Measurements from ENCODE around the gene MEGF11.
A peak's percentile ranks its signal among the peaks of the same experiment; 100 is the strongest.

MEGF11 gene

DNA sequence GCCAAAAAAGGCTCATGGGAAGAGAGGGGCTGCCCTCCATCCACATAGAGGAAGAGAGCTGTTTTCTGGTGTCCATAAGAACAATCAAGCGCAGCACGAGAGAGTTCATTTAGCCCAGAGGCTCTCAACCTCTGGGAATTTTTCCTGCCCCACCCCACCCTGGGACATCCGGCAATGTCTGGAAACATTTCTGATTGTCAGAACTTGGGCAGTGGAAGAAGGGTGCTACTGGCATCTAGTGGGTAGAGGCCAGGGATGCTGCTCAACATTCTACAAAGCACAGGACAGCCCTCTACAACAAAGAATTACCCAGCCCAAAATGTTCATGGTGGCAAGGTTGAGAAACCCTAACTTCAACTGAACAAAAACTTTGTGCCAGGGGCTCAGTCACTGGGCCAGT is 291.4 kb downstream of the MEGF11 start:
- no peak for DNase-seq

- DNase-seq = no peak
Measured at GRCh38 chr15:65960586-65960985, 293.0 kb downstream of the MEGF11 start.

- no peak for DNase-seq
Measured at GRCh38 chr15:65958835-65959234, 294.7 kb downstream of the MEGF11 start.

GRCh38 chr15:65957451-65957850 is 296.1 kb downstream of the MEGF11 start:
- DNase-seq = no peak

DNA sequence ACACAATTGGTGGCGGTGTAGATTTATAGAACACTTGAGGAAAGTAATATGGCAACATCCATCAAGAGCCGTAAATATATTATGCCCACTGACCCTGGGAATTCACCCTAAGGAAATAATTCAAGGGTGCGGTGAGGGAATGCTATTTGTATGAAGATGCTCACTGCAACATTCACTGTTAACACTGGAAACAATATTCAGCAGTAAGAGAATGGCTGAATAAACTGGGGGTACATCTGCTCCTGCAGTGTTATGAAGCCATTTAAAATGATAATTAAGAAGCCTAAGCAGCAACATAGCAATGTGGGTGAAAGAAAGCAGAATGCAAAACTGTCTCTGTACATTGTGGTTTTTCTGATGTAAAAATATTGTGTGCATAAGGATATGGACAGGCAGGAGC is 296.7 kb downstream of the MEGF11 start:
- no peak for DNase-seq

DNA sequence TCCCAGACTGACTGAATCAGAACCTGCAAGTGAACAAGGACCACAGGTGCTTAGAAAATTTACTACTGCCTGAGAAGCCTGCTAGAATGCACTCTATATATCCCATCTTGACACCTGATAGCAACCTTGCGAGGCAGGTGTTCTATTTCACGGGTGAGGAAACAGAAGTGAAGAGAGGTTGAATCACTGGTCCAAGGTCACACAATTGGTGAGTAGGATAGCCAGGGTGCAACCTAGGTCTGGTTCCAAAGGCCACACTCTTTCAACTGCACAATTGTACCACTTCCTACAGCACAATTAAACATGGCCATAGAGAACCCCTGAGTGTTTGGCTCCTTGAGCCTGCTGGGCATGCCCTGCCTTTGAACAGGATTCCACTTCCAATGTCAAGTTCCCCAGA is 297.2 kb downstream of the MEGF11 start:
- DNase-seq = no peak

- DNase-seq = no peak
Measured at GRCh38 chr15:65954289-65954741, 299.2 kb downstream of the MEGF11 start.

DNA sequence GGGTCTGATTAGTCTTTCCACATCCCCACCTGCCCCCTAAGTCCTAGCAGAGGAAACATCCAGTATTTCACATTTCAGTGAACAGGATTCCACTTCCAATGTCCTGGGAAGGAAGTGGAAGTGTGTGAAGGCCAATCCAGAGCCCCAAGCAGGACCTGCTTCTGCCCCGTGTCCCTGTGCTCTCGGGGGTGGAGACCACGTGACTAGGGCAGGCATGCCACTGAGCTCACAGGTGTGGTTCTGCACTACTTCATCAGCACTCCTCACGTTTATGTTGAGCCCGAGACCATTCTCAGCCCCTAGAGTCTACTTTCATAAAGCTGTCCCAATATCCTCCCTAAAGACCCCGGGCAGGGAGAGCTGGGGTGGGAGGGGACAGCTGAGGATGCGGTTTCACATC is 299.9 kb downstream of the MEGF11 start:
- DNase-seq = no peak

- peak in 1 of 2 donors; percentile 9 for DNase-seq
Measured at GRCh38 chr15:65952391-65953053, 301.0 kb downstream of the MEGF11 start.

- no peak for DNase-seq
Measured at GRCh38 chr15:65951007-65951406, 302.5 kb downstream of the MEGF11 start.

GRCh38 chr15:65949491-65949890 is 304.1 kb downstream of the MEGF11 start:
- DNase-seq = no peak

- no peak for DNase-seq
Measured at GRCh38 chr15:65949011-65949410, 304.5 kb downstream of the MEGF11 start.

DNA sequence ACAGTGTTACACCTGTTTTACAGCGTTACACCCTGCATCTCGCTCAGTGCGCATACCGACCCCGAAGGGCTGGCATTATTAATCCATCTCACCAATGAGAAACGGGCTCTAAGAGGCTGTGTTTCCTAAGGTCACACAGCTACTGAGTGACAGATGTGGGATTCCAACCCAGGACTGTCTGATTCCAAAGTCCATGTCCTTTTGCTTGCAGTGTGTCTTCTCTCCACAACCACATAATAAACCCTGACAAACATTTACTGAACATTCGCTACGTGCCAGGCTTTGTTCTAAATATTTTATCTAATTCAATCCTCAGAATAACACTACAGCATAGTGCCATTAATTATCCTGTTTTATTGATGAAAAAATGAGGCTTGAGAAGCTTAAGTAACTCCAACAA is 305.2 kb downstream of the MEGF11 start:
- no peak for DNase-seq

DNA sequence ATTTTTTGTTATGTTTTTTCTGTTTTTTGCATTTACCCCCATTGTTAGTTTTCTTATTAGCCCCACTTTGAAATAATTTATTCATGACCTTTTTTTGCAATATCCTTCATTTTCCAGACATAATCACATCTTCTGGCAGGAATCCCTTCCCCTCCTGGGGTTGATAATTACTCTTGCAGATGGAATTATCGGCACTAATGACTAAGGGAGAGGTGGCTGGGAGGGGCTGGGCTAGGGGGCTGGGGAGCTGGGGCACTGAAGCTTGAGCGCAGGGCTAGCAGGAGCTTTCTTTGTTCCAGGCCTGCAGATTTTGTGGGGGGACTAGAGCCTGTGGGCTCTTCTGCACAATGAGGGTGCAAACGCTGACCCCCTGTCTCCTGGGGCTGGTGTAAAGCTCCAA is 306.5 kb downstream of the MEGF11 start:
- DNase-seq = no peak

- no peak for DNase-seq
Measured at GRCh38 chr15:65945616-65946015, 307.9 kb downstream of the MEGF11 start.

- DNase-seq = no peak
Measured at GRCh38 chr15:65944404-65944803, 309.1 kb downstream of the MEGF11 start.

DNA sequence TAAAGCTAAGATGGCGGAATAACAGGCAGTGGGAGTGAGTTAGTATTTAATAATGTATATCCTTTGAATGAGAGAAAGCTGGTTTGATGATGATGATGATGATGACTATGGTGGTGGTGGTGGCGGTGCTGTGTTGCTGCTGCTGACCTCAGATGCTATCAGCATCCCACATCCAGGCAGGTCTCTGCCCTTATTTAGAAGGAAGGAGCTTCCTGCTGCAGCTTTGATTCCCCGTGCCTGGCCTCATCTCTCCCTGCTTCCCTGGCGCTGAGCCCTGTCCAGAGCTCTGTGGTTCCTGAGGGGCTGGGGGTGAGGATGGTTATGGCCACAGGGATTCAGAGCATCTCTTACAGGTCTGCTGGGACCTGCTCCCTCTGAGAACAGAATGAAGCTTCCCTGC is 311.1 kb downstream of the MEGF11 start:
- no peak for DNase-seq

GRCh38 chr15:65940618-65940909 is 313.0 kb downstream of the MEGF11 start:
- no peak for DNase-seq

DNA sequence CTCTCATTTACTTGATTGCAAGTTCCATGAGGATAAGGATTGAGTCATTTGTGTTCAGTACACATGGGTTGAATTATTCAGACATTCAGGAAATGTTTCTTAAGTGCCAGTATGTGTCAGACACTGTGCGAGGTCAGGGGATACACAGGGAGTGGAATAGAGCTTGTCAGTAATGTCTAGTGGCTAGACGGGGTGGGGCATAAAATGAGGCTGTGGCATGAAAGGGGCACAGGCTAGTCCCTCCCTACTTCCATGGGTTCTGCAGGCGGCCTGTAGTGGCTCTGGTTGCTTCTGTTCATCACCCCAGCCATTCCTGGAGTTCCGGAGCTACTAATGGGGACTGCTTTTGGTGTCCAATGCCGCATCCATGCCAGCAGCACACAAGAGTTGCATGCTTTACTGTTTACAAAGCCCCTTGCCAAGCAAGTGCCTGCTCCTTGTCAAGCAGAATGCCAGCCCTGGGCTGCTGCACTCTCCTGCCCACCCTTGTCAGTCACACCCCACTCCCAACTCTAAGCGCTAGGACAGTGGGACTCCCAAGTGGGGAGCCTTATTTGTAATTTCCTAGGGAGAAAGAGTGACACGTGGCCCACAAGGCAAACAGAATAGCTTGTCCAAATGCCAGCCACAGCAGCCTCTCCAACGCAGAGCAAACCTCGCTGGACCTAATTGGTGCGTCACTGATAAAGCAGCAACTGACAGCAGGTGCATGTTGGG is 313.5 kb downstream of the MEGF11 start:
- no peak for DNase-seq

- DNase-seq = no peak
Measured at GRCh38 chr15:65938604-65939003, 314.9 kb downstream of the MEGF11 start.

- no peak for DNase-seq
Measured at GRCh38 chr15:65937476-65937875, 316.1 kb downstream of the MEGF11 start.

- DNase-seq = no peak
Measured at GRCh38 chr15:65937054-65937453, 316.5 kb downstream of the MEGF11 start.

DNA sequence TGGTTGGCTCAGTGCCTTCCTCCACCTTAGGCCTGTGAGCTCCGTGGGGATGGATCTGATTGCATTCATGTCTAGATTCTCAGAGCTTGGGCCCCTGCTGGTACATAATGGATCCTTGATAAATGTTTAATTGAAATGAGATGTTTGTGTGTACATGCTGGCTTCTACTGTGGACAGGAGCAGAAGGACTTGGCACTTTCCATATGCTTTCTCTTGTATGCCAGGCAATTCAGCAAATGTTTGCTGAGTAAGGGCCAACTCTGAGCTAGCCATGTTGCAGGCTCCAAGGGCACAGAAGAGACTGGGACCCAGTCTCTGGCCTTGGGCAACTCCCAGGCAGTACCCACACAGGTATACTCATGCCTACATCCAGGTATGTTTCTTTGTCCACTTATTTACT is 317.3 kb downstream of the MEGF11 start:
- DNase-seq = no peak

DNA sequence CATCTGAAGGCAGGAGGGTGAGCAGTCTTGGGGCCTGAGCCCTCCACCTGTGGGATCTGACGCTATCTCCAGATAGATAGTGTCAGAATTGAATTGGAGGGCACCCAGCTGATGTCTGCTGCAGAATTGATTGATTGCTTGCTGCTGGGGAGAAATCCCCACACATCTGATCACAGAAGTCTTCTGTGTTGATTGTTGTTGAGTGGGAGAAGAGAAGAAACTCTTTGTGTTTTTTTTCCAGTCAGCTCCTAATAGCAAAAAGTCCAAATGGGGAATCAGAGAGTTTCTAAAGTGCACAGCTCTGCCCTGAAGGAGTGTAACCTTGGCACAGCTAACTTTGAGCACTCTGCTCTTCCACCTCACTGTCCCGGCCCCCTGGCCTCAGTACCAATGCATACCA is 318.2 kb downstream of the MEGF11 start:
- DNase-seq = no peak

GRCh38 chr15:65931221-65931620 is 322.3 kb downstream of the MEGF11 start:
- no peak for DNase-seq

Measured in inflammatory macrophage (primary cell).